PFSK-1 (cell line): ENCODE results near the gene YWHAQ.

Source experiments
- FOXP2 ChIP-seq: optimal IDR thresholded peaks from 2 replicates; pipeline ENCODE3; 2011; ENCODE audit warnings: borderline replicate concordance, control low read depth, inconsistent platforms; ENCODE audit not compliant: insufficient read depth; ENCODE audit errors: extremely low read length, extremely low read depth
- POLR2AphosphoS5 ChIP-seq: IDR thresholded peaks from 2 replicates; pipeline ENCODE4 v1.6.1; 2012; ENCODE audit warnings: low read depth, mild to moderate bottlenecking, control low read depth, low read length, moderate library complexity
- TAF1 ChIP-seq: IDR thresholded peaks from 2 replicates; pipeline ENCODE4 v1.6.1; 2012; ENCODE audit warnings: low read length, control low read depth, borderline replicate concordance; ENCODE audit not compliant: insufficient read depth
- TF ChIP-seq, protein P1 (sequence below), 2 experiments: IDR thresholded peaks; 2 replicates each; pipeline versions ENCODE4 v1.6.1 to v1.8.0; 2011 to 2012; ENCODE audit warnings: low read depth in 2 of 2, low read length in 2 of 2, control low read depth in 1 of 2, inconsistent platforms in 1 of 2, mild to moderate bottlenecking in 1 of 2, moderate library complexity in 1 of 2; ENCODE audit not compliant: insufficient read depth in 1 of 2

DNA sequence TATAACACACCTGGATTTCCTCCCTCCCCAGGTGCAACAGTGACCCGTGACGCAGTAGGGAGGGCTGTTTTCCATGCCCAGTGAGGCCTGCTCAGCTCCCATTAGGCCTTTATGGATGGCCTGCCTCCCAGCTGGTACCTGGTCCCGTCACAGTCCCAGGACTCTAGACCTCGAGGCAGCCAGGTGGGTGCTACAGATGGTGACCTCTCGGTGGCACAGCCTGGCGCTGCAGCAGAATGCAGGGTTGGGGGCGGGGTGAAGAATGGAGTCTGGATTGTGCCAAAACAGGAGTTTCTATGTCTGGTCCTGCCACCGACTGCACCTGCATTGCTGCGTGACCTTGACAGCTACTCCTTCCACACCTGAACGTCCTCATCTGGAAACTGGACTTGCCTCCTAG, 18.0 kb upstream of the YWHAQ start:
- no peak for TF ChIP-seq POLR2AphosphoS5
- TF ChIP-seq FOXP2: no peak
- TF ChIP-seq, protein P1, sequence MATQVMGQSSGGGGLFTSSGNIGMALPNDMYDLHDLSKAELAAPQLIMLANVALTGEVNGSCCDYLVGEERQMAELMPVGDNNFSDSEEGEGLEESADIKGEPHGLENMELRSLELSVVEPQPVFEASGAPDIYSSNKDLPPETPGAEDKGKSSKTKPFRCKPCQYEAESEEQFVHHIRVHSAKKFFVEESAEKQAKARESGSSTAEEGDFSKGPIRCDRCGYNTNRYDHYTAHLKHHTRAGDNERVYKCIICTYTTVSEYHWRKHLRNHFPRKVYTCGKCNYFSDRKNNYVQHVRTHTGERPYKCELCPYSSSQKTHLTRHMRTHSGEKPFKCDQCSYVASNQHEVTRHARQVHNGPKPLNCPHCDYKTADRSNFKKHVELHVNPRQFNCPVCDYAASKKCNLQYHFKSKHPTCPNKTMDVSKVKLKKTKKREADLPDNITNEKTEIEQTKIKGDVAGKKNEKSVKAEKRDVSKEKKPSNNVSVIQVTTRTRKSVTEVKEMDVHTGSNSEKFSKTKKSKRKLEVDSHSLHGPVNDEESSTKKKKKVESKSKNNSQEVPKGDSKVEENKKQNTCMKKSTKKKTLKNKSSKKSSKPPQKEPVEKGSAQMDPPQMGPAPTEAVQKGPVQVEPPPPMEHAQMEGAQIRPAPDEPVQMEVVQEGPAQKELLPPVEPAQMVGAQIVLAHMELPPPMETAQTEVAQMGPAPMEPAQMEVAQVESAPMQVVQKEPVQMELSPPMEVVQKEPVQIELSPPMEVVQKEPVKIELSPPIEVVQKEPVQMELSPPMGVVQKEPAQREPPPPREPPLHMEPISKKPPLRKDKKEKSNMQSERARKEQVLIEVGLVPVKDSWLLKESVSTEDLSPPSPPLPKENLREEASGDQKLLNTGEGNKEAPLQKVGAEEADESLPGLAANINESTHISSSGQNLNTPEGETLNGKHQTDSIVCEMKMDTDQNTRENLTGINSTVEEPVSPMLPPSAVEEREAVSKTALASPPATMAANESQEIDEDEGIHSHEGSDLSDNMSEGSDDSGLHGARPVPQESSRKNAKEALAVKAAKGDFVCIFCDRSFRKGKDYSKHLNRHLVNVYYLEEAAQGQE (IDR thresholded peaks at IDR 0.05; ENCODE audit: insufficient read depth in 1 of 2, low read depth in 2 of 2, low read length in 2 of 2): no peak
- TF ChIP-seq TAF1: no peak
